ENCODE results near the gene PRSS38.
A peak's percentile ranks its signal among the peaks of the same experiment; 100 is the strongest.

Gene PRSS38

GRCh38 chr1:227815468-227816409 is at the start of gene PRSS38:
TSS of gene PRSS38 (plus strand) at chr1:227815675. CDS start at chr1:227815717, 42 bp downstream.
- no peak for DNase-seq

DNA sequence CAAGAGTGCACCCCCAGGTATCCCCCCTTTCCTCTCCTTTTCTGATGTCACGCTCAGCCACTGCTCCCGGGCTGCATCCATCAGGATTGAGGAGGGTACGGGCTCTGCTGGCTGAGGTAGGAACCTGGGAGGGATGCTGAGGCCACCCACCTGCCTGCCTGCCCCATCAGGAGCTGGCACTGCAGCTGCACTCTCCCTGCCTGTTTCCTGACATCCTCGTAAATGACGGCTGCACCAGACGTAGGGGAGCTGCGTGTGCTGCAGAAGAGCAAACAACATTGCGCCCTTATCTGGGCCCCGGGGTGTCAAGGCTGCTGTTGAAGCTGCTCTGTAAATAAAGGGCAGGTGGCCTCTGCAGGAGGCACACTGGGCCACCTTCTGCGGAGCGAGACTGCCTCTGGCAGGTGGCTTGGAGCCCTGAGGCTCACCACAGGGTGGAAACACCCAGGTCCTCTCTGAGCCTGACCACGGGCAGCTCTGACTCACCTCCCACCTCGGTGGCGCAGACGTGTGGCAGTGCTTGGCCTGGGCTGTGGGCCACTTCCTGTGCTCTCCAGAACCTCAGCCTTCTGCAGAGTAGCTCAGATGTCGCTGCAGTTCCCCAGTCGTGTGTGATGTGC is 49.4 kb upstream of the PRSS38 start:
- DNase-seq, result peak; percentile 96

- peak; percentile 48 for DNase-seq
Observed at GRCh38 chr1:227766653-227767277, 48.7 kb upstream of the PRSS38 start.

DNA sequence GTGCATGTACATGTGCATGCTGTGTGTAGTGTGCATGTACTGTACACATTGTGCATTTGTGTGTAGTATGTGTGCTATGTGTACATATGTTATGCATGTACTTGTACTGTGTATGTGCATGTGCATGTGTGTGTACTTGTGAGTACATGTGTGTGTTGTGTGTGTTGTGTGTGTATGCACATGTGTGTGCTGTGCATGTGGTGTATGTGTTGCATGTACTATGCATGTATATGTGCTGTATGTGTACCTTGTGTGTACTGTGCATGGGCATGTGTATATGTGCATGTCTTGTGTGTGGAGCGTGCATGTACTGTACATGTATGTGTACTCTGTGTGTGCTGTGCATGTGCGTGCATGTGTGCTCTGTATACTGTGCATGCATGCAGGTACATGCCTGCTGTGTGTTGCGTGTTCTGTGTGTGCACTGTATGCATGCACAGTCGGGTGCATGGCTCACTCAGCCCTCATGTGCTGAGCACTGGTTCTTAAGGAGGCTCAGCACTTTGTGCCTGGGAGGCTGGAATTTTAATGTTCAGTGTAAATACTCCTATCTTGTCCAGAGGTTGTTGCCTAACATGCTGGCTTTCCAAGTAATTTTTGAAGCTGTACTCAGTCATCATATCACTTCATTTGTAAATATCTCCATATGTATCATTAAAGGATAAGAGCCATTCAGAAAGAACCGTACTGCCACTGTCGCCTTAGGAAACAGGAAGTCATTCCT is 47.9 kb upstream of the PRSS38 start:
- DNase-seq, result no peak

DNA sequence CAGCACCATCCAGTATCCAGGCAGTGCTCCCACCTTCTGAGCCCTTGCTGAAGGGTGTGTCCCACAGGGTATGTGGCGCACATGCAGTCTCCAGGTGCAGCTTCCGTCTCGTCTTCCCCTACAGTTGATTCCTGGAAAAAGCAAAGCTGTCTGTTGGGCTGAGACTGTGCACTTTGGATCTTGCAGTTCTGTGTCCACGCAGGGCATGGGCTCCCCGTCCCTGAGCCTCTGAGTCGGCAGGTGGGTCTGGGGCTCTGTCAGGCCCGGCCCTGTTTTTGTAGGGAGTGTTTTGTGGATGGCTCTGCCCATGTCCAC is 47.4 kb upstream of the PRSS38 start:
- DNase-seq, result no peak

DNA sequence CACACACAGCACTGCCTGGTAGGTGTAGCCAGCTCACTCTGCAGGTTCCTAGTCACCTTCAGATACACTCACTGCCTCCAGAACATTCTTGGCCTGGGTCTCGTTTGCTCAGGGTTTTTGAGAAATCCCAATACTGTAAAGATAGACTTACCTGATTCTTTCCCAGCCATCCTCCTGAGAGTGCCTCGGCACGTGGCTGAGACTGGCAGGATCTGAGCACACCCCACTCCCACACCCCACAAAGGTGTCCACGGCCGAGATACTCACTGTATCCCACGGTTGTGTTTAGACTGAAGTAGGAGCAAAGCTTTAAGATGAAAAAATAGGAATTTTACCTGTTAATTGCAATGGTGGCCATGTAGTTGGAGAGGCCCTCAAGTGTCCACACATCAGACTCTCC is 46.8 kb upstream of the PRSS38 start:
- DNase-seq, result no peak

DNA sequence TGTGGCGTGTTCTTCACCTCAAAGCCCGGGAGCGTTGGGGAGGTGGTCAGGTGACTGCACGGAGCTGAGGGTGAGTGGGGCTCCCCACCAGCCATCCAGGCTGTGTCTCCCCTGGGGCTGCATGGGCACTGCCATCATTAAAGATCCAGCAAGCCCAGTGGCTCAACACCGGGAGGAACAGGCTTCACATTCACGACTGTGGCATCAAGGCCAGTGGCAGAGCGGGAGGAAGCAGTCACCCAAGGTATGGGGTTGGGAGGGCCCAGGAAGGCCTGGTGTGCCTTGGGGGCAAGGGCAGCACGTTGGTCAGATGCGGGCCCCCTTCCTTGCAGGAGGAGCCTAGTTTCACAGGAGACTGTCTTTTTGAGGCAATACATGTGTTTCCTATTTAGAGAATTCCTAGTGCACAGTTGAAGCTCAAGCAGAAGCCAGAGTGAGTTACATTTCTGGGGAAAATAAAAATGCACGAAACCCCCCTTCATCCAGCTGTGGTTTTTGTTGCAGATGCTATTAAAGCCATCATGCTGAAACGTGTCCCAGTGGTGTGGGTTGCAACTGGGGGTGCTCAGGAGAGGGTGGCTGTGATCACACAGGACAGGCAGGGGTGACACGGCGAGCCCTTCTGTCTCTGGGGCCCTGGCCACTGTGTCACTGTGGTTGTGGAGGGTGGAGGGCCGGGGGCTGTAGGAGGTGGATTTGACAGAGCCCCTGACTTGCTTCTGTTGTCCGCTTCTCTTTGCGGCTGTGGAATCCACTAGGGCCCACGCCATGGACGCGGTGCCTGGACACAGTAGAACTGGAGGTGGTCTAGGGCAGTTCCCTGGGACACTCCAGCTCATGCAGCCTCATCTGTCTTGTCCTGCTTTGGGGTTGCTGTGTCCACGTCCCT is 46.2 kb upstream of the PRSS38 start:
- no peak for DNase-seq

DNA sequence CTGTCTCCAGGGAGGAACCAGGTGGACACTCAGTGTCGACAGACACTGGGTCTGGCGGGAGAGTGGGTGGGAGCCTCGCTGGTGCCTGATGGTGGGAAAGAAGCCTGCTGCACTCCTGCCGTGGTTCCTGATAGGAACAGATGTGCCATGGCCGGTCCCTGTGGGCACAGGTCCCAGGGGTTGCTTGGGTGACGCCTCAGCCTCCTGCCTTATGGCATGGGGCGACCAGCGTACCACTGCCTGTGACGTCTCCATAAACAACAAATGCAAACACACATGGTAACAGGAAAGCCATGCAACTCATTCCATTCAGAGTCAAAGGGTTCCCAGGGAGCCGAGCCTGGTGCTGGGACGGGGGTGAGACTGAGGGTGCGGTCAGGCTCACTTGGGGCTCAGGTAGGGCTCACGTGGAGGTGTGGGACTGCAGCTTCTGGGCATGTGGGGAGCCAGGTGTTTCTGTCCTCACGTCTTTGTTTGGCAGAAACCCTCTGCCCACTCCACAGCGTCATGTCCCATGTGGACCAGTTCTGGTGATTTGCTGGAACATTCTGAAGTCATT is 45.5 kb upstream of the PRSS38 start:
- peak; percentile 32 for DNase-seq

GRCh38 chr1:227770812-227771211 is 44.7 kb upstream of the PRSS38 start:
- DNase-seq, result no peak

- DNase-seq, result no peak
Observed at GRCh38 chr1:227771326-227771725, 44.1 kb upstream of the PRSS38 start.

DNA sequence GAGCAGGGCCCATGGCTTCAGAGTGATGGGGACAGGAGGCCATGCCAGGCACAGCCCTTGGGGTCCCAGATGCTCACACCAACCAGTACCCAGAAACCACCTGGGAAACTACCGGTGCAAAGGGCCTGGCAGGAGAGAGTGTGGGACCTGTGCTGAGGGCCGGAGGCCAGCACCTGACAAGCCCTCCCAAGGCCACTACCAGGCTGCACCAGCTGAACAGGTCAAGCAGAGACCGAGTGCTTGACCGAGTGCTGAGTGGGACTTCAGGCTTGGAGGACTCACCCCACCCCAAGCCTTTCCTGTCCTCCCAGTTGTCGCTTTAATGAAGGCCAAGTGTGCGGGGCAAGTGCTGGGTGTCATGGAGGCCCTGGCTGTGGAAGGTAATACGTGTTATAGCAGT is 43.7 kb upstream of the PRSS38 start:
- no peak for DNase-seq

DNA sequence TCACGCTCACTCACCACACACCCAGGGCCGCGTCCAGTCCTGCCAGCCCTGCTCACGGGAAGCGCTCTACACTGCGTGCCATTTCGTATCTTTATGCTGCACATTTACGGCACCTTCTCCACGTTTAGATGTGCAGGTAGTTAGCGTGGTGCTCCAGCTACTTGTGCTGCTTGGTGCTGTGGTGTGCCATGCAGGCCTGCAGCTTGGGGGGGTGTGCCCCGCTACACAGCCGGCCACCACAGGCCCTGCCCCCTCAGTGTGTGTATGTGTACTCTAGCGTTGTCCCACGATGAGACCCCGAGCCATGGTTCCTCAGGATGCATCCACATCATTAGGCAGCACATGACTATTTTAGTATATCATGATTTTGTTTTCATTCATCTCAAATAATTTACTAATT is 41.9 kb upstream of the PRSS38 start:
- DNase-seq, result no peak

- DNase-seq, result no peak
Observed at GRCh38 chr1:227774051-227774731, 41.3 kb upstream of the PRSS38 start.

DNA sequence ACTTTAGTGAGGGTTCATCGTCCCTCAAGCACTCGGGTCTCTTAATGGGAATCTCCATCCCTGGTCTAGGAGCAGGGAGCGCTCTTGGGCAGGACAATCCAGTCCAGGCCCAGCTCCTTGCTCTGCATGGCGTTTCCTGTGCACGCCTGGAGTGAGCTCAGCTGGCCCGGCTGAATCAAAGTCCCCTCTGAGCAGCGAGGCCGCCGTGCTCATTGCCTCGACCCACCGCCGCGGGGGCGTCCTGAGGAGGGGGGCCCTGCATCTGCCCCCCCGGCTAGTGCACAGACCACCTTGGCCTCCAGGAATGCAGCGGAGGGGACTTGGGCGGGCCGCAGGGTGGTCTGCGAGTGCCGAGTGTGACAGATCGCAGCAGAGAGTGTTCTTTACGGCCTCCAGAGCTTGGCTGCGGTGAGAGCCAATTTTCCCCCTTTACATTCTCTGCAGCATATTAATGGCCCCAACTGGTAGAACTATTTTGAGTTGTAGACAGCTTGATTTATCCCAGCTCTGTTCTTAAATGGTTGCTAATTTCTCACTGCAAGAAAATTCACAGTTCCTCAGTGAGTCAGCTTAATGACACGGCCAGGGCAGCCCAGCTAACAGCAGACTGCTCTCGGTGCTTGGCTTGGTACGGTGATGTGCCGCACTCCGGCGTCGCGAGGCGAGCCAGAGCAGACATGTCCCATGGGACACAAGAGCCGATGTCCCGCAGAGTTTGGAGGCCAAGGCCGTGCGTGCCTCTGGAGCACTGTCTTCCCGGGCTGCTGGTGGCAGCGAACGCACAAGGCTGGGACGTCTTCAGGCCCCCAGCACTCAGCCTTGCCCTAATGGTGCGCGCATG is 40.4 kb upstream of the PRSS38 start:
- no peak for DNase-seq

DNA sequence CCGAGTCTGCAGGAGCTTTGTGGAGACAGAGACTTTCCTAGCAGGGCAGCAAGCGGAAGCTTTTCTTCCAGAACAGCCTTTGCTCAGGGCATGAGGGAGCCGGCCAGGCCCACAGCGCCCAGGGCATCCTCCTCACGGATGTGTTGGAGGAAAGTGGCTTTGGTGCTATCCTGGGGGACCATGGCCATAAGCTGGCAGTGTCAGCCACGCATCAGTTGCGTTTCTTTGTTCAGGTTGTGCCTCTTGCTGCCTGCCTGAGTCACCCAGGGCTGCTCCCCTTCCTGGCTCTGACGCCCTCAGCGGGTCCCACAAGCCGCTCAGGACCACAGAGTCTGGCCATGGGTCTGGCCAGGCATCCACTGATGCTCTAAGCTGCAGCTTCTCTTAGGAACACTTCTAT is 39.6 kb upstream of the PRSS38 start:
- DNase-seq, result no peak

DNA sequence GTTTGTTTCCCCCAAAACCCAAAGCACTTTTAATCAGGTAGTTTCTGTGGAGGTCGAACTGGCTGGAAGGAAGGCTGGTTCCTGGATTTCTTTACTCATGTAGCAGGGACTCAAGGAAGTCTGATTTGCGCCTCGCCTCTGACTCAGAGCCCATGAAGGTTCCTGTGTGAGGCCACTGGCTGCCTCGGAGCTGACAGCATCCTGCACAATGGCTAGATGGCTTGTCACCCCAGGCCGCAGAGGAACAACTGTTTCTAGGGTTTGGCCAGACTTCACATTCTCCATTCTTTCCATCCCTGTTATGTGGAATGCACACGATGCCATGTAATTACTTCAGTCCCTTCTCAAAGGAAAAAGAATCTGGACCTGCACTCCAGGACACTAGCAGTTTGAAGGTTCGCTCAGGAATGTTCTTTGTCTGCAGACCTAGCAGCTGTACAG is 39.1 kb upstream of the PRSS38 start:
- no peak for DNase-seq

DNA sequence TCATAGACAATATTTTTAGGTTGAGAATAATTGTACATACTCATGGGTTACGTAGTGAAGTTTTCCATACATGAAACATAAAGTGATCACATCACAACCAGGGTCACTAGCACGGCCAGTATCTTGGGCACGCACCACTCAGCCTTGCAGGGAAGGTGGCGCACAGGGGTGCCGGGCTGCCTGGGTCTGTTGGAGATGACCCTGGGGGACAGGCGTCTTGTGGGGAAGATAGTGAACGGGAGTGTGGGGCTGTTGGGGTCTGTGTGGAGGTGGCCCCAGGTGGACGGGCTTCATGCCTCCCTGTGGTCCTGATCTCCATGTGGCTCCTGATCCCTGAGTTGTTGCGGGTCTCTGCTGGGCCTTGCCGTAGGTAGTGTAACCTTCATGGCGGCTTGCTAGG is 38.3 kb upstream of the PRSS38 start:
- no peak for DNase-seq

GRCh38 chr1:227777646-227778045 is 37.8 kb upstream of the PRSS38 start:
- no peak for DNase-seq

GRCh38 chr1:227778401-227778947 is 37.0 kb upstream of the PRSS38 start:
- peak; percentile 70 for DNase-seq

GRCh38 chr1:227779021-227779441 is 36.4 kb upstream of the PRSS38 start:
- no peak for DNase-seq

All from NCI-H2171 treated with DMSO at 0.1 percent for 48 hours (cell line).